Measurements from ENCODE around the gene UBE2QL1.

UBE2QL1 gene

GRCh38 chr5:6455571-6456200 is 7.0 kb downstream of the UBE2QL1 start:
- no peaks in the 10 kb centered on the region for H3K36me3 Mint-ChIP-seq (ENCODE audit: low read depth)
- H3K9me3 Mint-ChIP-seq, result no peaks in the 10 kb centered on the region
- H3K4me1 Mint-ChIP-seq (ENCODE audit: low read depth), result no peaks in the 10 kb centered on the region
- peaks cover 57% of the 10 kb centered on the region for H3K27me3 Mint-ChIP-seq (ENCODE audit: low read depth)
- no peak overlapping the region for H3K27ac Mint-ChIP-seq
- DNase-seq (ENCODE audit: low spot score), result no peak
- no peak overlapping the region for H3K4me3 Mint-ChIP-seq

- H3K4me3 Mint-ChIP-seq, result no peak overlapping the region
- H3K9me3 Mint-ChIP-seq, result no peaks in the 10 kb centered on the region
- no peaks in the 10 kb centered on the region for H3K36me3 Mint-ChIP-seq (ENCODE audit: low read depth)
- no peak overlapping the region for H3K27ac Mint-ChIP-seq
- no peak for DNase-seq (ENCODE audit: low spot score)
- no peaks in the 10 kb centered on the region for H3K4me1 Mint-ChIP-seq (ENCODE audit: low read depth)
- H3K27me3 Mint-ChIP-seq (ENCODE audit: low read depth), result peaks cover 45% of the 10 kb centered on the region
Observed at GRCh38 chr5:6456766-6457370, 8.2 kb downstream of the UBE2QL1 start.

GRCh38 chr5:6457592-6457991 is 8.9 kb downstream of the UBE2QL1 start:
- Mint-ChIP-seq H3K9me3 (no peaks in the 10 kb centered on the region), H3K27ac (no peak overlapping the region), H3K4me1 (ENCODE audit: low read depth) (no peaks in the 10 kb centered on the region), H3K4me3 (no peak overlapping the region), H3K36me3 (ENCODE audit: low read depth) (no peaks in the 10 kb centered on the region), H3K27me3 (ENCODE audit: low read depth) (peaks cover 40% of the 10 kb centered on the region)
- DNase-seq (ENCODE audit: low spot score), result no peak

GRCh38 chr5:6458833-6459232 is 10.2 kb downstream of the UBE2QL1 start:
- no peak for DNase-seq (ENCODE audit: low spot score)
- Mint-ChIP-seq H3K36me3 (ENCODE audit: low read depth) (no peaks in the 10 kb centered on the region), H3K27ac (no peak overlapping the region), H3K27me3 (ENCODE audit: low read depth) (peaks cover 32% of the 10 kb centered on the region), H3K9me3 (no peaks in the 10 kb centered on the region), H3K4me1 (ENCODE audit: low read depth) (no peaks in the 10 kb centered on the region), H3K4me3 (no peak overlapping the region)

- no peaks in the 10 kb centered on the region for H3K4me1 Mint-ChIP-seq (ENCODE audit: low read depth)
- H3K36me3 Mint-ChIP-seq (ENCODE audit: low read depth), result no peaks in the 10 kb centered on the region
- no peaks in the 10 kb centered on the region for H3K9me3 Mint-ChIP-seq
- H3K27ac Mint-ChIP-seq, result no peak overlapping the region
- no peak overlapping the region for H3K4me3 Mint-ChIP-seq
- DNase-seq (ENCODE audit: low spot score), result no peak
- peaks cover 27% of the 10 kb centered on the region for H3K27me3 Mint-ChIP-seq (ENCODE audit: low read depth)
Observed at GRCh38 chr5:6459896-6460295, 11.2 kb downstream of the UBE2QL1 start.

- peaks cover 20% of the 10 kb centered on the region for H3K27me3 Mint-ChIP-seq (ENCODE audit: low read depth)
- DNase-seq (ENCODE audit: low spot score), result no peak
- H3K36me3 Mint-ChIP-seq (ENCODE audit: low read depth), result no peaks in the 10 kb centered on the region
- no peak overlapping the region for H3K27ac Mint-ChIP-seq
- H3K9me3 Mint-ChIP-seq, result no peaks in the 10 kb centered on the region
- H3K4me1 Mint-ChIP-seq (ENCODE audit: low read depth), result no peaks in the 10 kb centered on the region
- H3K4me3 Mint-ChIP-seq, result no peak overlapping the region
Observed at GRCh38 chr5:6461006-6461405, 12.3 kb downstream of the UBE2QL1 start.

- Mint-ChIP-seq H3K27me3 (ENCODE audit: low read depth) (peaks cover 18% of the 10 kb centered on the region), H3K4me1 (ENCODE audit: low read depth) (no peaks in the 10 kb centered on the region), H3K27ac (no peak overlapping the region), H3K4me3 (no peak overlapping the region), H3K36me3 (ENCODE audit: low read depth) (no peaks in the 10 kb centered on the region), H3K9me3 (no peaks in the 10 kb centered on the region)
- no peak for DNase-seq (ENCODE audit: low spot score)
Observed at GRCh38 chr5:6461793-6462650, 13.4 kb downstream of the UBE2QL1 start.

GRCh38 chr5:6462671-6463070 is 14.0 kb downstream of the UBE2QL1 start:
- peaks cover 12% of the 10 kb centered on the region for H3K27me3 Mint-ChIP-seq (ENCODE audit: low read depth)
- no peaks in the 10 kb centered on the region for H3K4me1 Mint-ChIP-seq (ENCODE audit: low read depth)
- no peak for DNase-seq (ENCODE audit: low spot score)
- no peak overlapping the region for H3K4me3 Mint-ChIP-seq
- H3K9me3 Mint-ChIP-seq, result no peaks in the 10 kb centered on the region
- no peak overlapping the region for H3K27ac Mint-ChIP-seq
- H3K36me3 Mint-ChIP-seq (ENCODE audit: low read depth), result no peaks in the 10 kb centered on the region

GRCh38 chr5:6464441-6464840 is 15.8 kb downstream of the UBE2QL1 start:
- Mint-ChIP-seq H3K27me3 (ENCODE audit: low read depth) (peaks cover 14% of the 10 kb centered on the region), H3K36me3 (ENCODE audit: low read depth) (no peaks in the 10 kb centered on the region), H3K27ac (no peak overlapping the region), H3K4me1 (ENCODE audit: low read depth) (no peaks in the 10 kb centered on the region), H3K4me3 (no peak overlapping the region), H3K9me3 (no peaks in the 10 kb centered on the region)
- DNase-seq (ENCODE audit: low spot score), result no peak

- Mint-ChIP-seq H3K4me3 (no peak overlapping the region), H3K27me3 (ENCODE audit: low read depth) (peaks cover 11% of the 10 kb centered on the region), H3K4me1 (ENCODE audit: low read depth) (no peaks in the 10 kb centered on the region), H3K9me3 (no peaks in the 10 kb centered on the region), H3K27ac (no peak overlapping the region), H3K36me3 (ENCODE audit: low read depth) (no peaks in the 10 kb centered on the region)
- no peak for DNase-seq (ENCODE audit: low spot score)
Observed at GRCh38 chr5:6465831-6466790, 17.5 kb downstream of the UBE2QL1 start.

GRCh38 chr5:6466975-6467567 is 18.4 kb downstream of the UBE2QL1 start:
- Mint-ChIP-seq H3K4me3 (no peak overlapping the region), H3K27ac (no peak overlapping the region), H3K27me3 (ENCODE audit: low read depth) (peaks cover 11% of the 10 kb centered on the region), H3K9me3 (no peaks in the 10 kb centered on the region), H3K36me3 (ENCODE audit: low read depth) (no peaks in the 10 kb centered on the region), H3K4me1 (ENCODE audit: low read depth) (no peaks in the 10 kb centered on the region)
- no peak for DNase-seq (ENCODE audit: low spot score)

- no peaks in the 10 kb centered on the region for H3K36me3 Mint-ChIP-seq (ENCODE audit: low read depth)
- H3K9me3 Mint-ChIP-seq, result no peaks in the 10 kb centered on the region
- H3K27ac Mint-ChIP-seq, result no peak overlapping the region
- no peak overlapping the region for H3K4me3 Mint-ChIP-seq
- H3K4me1 Mint-ChIP-seq (ENCODE audit: low read depth), result no peaks in the 10 kb centered on the region
- peaks cover 11% of the 10 kb centered on the region for H3K27me3 Mint-ChIP-seq (ENCODE audit: low read depth)
- no peak for DNase-seq (ENCODE audit: low spot score)
Observed at GRCh38 chr5:6467591-6467990, 18.9 kb downstream of the UBE2QL1 start.

GRCh38 chr5:6468104-6468503 is 19.4 kb downstream of the UBE2QL1 start:
- no peaks in the 10 kb centered on the region for H3K4me1 Mint-ChIP-seq (ENCODE audit: low read depth)
- H3K9me3 Mint-ChIP-seq, result no peaks in the 10 kb centered on the region

More at GRCh38 chr5:6468104-6468503, 19.4 kb downstream of the UBE2QL1 start:
- no peaks in the 10 kb centered on the region for H3K36me3 Mint-ChIP-seq (ENCODE audit: low read depth)
- DNase-seq (ENCODE audit: low spot score), result no peak
- peaks cover 16% of the 10 kb centered on the region for H3K27me3 Mint-ChIP-seq (ENCODE audit: low read depth)
- H3K27ac Mint-ChIP-seq, result no peak overlapping the region
- no peak overlapping the region for H3K4me3 Mint-ChIP-seq

Measured in T-helper 2 cell treated with Interferon-gamma antibody and Interleukin-4, amounts not matched to agents 5 μg/mL and 100 μg/mL, for 36 hours (primary cell).